ENCODE measurements around the gene ZBTB20.

Gene ZBTB20

DNA sequence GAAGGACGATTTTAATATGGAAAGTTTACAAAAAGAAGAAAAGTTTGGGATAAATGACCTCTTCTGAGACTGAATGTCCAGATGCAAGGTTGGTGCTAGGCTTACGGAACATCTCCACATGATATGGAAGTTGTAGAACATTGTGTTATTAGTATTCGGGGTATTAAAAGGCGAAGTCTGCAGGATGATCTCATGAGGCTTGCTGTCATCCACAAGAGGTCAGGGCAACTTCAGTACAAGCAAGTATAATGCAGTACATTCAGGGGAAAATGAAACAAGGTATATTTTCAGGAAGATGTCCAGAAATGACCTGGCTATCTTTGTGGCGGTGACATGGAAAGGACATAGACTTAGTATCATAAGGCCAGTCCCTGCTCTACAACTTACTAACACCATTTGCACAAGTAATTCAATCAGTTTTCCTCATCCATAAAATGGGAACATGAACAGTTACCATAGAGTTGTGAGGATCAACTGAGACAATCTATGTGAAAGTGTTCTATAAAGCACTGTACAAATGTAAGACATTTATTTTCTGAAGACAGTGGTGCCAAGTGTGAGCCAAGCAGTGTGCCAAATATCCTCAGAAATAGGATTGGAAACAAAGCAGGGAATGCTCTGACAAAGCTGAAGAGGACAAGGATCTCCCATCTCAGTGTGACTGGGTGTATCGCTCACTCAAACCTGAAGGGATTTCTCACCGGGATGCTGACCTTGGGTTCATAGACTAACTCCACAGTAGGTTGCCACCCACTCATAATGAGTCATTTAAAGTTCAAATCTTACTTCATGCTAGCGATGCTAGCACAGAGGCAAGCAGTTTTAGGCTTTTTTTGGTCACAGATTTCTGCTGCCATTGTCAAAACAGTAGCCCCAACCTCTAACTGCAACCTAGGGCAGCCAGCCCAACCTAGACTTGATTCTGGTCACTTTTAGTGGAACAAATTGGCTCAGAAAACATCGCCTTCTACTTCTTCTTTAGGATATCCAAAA lies 735.0 kb downstream of the ZBTB20 start:
- Mint-ChIP-seq H3K4me3 (no peak overlapping the region), H3K27ac (no peak overlapping the region), H3K27me3 (ENCODE audit: low read depth) (no peaks in the 10 kb centered on the region), H3K36me3 (ENCODE audit: low read depth) (no peaks in the 10 kb centered on the region), H3K9me3 (no peaks in the 10 kb centered on the region), H3K4me1 (ENCODE audit: low read depth) (peaks cover 8% of the 10 kb centered on the region)

- H3K9me3 Mint-ChIP-seq, result no peaks in the 10 kb centered on the region
- no peak overlapping the region for H3K4me3 Mint-ChIP-seq
- no peaks in the 10 kb centered on the region for H3K36me3 Mint-ChIP-seq (ENCODE audit: low read depth)
- H3K27ac Mint-ChIP-seq, result no peak overlapping the region
- no peaks in the 10 kb centered on the region for H3K27me3 Mint-ChIP-seq (ENCODE audit: low read depth)
- H3K4me1 Mint-ChIP-seq (ENCODE audit: low read depth), result peaks cover 8% of the 10 kb centered on the region
These were observed 735.9 kb downstream of the ZBTB20 start for GRCh38 chr3:114411190-114411668.

GRCh38 chr3:114408736-114409670 lies 738.1 kb downstream of the ZBTB20 start:
- Mint-ChIP-seq H3K27me3 (ENCODE audit: low read depth) (no peaks in the 10 kb centered on the region), H3K9me3 (no peaks in the 10 kb centered on the region), H3K4me1 (ENCODE audit: low read depth) (peaks cover 8% of the 10 kb centered on the region), H3K4me3 (no peak overlapping the region), H3K36me3 (ENCODE audit: low read depth) (no peaks in the 10 kb centered on the region), H3K27ac (no peak overlapping the region)

- peaks cover 4% of the 10 kb centered on the region for H3K4me1 Mint-ChIP-seq (ENCODE audit: low read depth)
- H3K4me3 Mint-ChIP-seq, result no peak overlapping the region
- H3K9me3 Mint-ChIP-seq, result no peaks in the 10 kb centered on the region
- no peaks in the 10 kb centered on the region for H3K36me3 Mint-ChIP-seq (ENCODE audit: low read depth)
- no peak overlapping the region for H3K27ac Mint-ChIP-seq
- H3K27me3 Mint-ChIP-seq (ENCODE audit: low read depth), result peaks cover 4% of the 10 kb centered on the region
These were observed 740.2 kb downstream of the ZBTB20 start for GRCh38 chr3:114406922-114407321.

GRCh38 chr3:114406286-114406685 lies 740.8 kb downstream of the ZBTB20 start:
- H3K27me3 Mint-ChIP-seq (ENCODE audit: low read depth), result peaks cover 4% of the 10 kb centered on the region
- H3K9me3 Mint-ChIP-seq, result no peaks in the 10 kb centered on the region

GRCh38 chr3:114405202-114405990 lies 741.7 kb downstream of the ZBTB20 start:
- no peak overlapping the region for H3K4me3 Mint-ChIP-seq
- no peaks in the 10 kb centered on the region for H3K9me3 Mint-ChIP-seq
- H3K27me3 Mint-ChIP-seq (ENCODE audit: low read depth), result peaks cover 4% of the 10 kb centered on the region
- H3K4me1 Mint-ChIP-seq (ENCODE audit: low read depth), result no peaks in the 10 kb centered on the region
- no peaks in the 10 kb centered on the region for H3K36me3 Mint-ChIP-seq (ENCODE audit: low read depth)
- no peak overlapping the region for H3K27ac Mint-ChIP-seq

More at GRCh38 chr3:114406286-114406685, 740.8 kb downstream of the ZBTB20 start:
- Mint-ChIP-seq H3K4me1 (ENCODE audit: low read depth) (no peaks in the 10 kb centered on the region), H3K36me3 (ENCODE audit: low read depth) (no peaks in the 10 kb centered on the region), H3K4me3 (no peak overlapping the region), H3K27ac (no peak overlapping the region)

GRCh38 chr3:114404590-114404989 lies 742.5 kb downstream of the ZBTB20 start:
- H3K27me3 Mint-ChIP-seq (ENCODE audit: low read depth), result peaks cover 4% of the 10 kb centered on the region
- H3K27ac Mint-ChIP-seq, result no peak overlapping the region
- H3K36me3 Mint-ChIP-seq (ENCODE audit: low read depth), result no peaks in the 10 kb centered on the region
- no peaks in the 10 kb centered on the region for H3K4me1 Mint-ChIP-seq (ENCODE audit: low read depth)
- H3K4me3 Mint-ChIP-seq, result no peak overlapping the region
- H3K9me3 Mint-ChIP-seq, result no peaks in the 10 kb centered on the region

GRCh38 chr3:114402838-114403237 lies 744.2 kb downstream of the ZBTB20 start:
- no peaks in the 10 kb centered on the region for H3K9me3 Mint-ChIP-seq
- H3K27me3 Mint-ChIP-seq (ENCODE audit: low read depth), result peaks cover 4% of the 10 kb centered on the region
- H3K27ac Mint-ChIP-seq, result no peak overlapping the region
- no peaks in the 10 kb centered on the region for H3K4me1 Mint-ChIP-seq (ENCODE audit: low read depth)
- no peaks in the 10 kb centered on the region for H3K36me3 Mint-ChIP-seq (ENCODE audit: low read depth)
- no peak overlapping the region for H3K4me3 Mint-ChIP-seq

- Mint-ChIP-seq H3K27me3 (ENCODE audit: low read depth) (peaks cover 4% of the 10 kb centered on the region), H3K27ac (no peak overlapping the region), H3K4me1 (ENCODE audit: low read depth) (no peaks in the 10 kb centered on the region), H3K4me3 (no peak overlapping the region), H3K9me3 (no peaks in the 10 kb centered on the region), H3K36me3 (ENCODE audit: low read depth) (no peaks in the 10 kb centered on the region)
These were observed 745.7 kb downstream of the ZBTB20 start for GRCh38 chr3:114401346-114401745.

GRCh38 chr3:114400371-114400770 lies 746.7 kb downstream of the ZBTB20 start:
- Mint-ChIP-seq H3K9me3 (no peaks in the 10 kb centered on the region), H3K36me3 (ENCODE audit: low read depth) (no peaks in the 10 kb centered on the region), H3K27me3 (ENCODE audit: low read depth) (peaks cover 4% of the 10 kb centered on the region), H3K27ac (no peak overlapping the region), H3K4me1 (ENCODE audit: low read depth) (no peaks in the 10 kb centered on the region), H3K4me3 (no peak overlapping the region)

- Mint-ChIP-seq H3K36me3 (ENCODE audit: low read depth) (no peaks in the 10 kb centered on the region), H3K4me3 (no peak overlapping the region), H3K27me3 (ENCODE audit: low read depth) (no peaks in the 10 kb centered on the region), H3K9me3 (no peaks in the 10 kb centered on the region), H3K27ac (no peak overlapping the region), H3K4me1 (ENCODE audit: low read depth) (peaks cover 2% of the 10 kb centered on the region)
These were observed 752.5 kb downstream of the ZBTB20 start for GRCh38 chr3:114394551-114394950.

- Mint-ChIP-seq H3K27me3 (ENCODE audit: low read depth) (no peaks in the 10 kb centered on the region), H3K27ac (no peak overlapping the region), H3K4me1 (ENCODE audit: low read depth) (peaks cover 6% of the 10 kb centered on the region), H3K36me3 (ENCODE audit: low read depth) (no peaks in the 10 kb centered on the region), H3K9me3 (no peaks in the 10 kb centered on the region), H3K4me3 (no peak overlapping the region)
These were observed 753.6 kb downstream of the ZBTB20 start for GRCh38 chr3:114393367-114394072.

DNA sequence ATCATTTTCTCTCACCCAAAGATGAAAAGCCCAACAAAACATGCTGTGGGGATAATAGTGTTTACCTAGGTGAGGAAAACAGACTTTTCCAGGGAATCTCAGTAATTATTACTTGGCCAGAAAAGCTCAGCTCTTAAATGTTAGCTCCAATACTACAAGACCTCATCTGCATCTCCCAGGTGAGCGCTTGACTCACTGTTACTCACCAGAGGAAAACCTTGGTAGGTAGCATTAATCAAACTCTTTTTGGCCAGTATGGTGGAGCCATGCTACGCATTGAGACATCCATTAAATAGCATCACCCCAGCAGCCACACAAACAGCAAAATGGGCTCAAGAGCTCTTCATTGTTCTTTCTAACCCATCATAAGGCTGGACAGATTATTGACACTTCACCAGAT lies 754.3 kb downstream of the ZBTB20 start:
- H3K27me3 Mint-ChIP-seq (ENCODE audit: low read depth), result no peaks in the 10 kb centered on the region
- H3K4me1 Mint-ChIP-seq (ENCODE audit: low read depth), result peaks cover 6% of the 10 kb centered on the region

More for the DNA sequence above, 754.3 kb downstream of the ZBTB20 start:
- Mint-ChIP-seq H3K9me3 (no peaks in the 10 kb centered on the region), H3K27ac (no peak overlapping the region), H3K36me3 (ENCODE audit: low read depth) (no peaks in the 10 kb centered on the region), H3K4me3 (no peak overlapping the region)
